Ishikawa (cell line): ENCODE data around the gene MED20.

ENCODE experiments used
- CEBPB ChIP-seq: IDR thresholded peaks from 2 replicates; pipeline ENCODE4 v1.6.1; 2012
- CREB1 ChIP-seq: IDR thresholded peaks from 2 replicates; pipeline ENCODE4 v1.6.1; 2012; ENCODE audit warnings: low read depth
- EGR1 ChIP-seq: IDR thresholded peaks from 2 replicates; pipeline ENCODE4 v1.6.1; 2012
- EP300 ChIP-seq: IDR thresholded peaks from 2 replicates; pipeline ENCODE4 v1.6.1; 2012; ENCODE audit warnings: borderline replicate concordance
- FOXM1 ChIP-seq: IDR thresholded peaks from 2 replicates; pipeline ENCODE4 v1.6.1; 2012; ENCODE audit warnings: low read depth, borderline replicate concordance
- NFIC ChIP-seq: IDR thresholded peaks from 2 replicates; pipeline ENCODE4 v1.6.1; 2012
- RAD21 ChIP-seq: IDR thresholded peaks from 2 replicates; pipeline ENCODE4 v1.6.1; 2012; ENCODE audit warnings: low read depth
- TAF1 ChIP-seq: IDR thresholded peaks from 2 replicates; pipeline ENCODE4 v1.6.1; 2012; ENCODE audit warnings: low read depth, mild to moderate bottlenecking
- TCF12 ChIP-seq: IDR thresholded peaks from 2 replicates; pipeline ENCODE4 v1.6.1; 2012; ENCODE audit warnings: low read depth
- TEAD4 ChIP-seq: IDR thresholded peaks from 2 replicates; pipeline ENCODE4 v1.6.1; 2012
- YY1 ChIP-seq: IDR thresholded peaks from 2 replicates; pipeline ENCODE4 v1.6.1; 2012; ENCODE audit warnings: low read depth
- ZBTB7A ChIP-seq: IDR thresholded peaks from 2 replicates; pipeline ENCODE4 v1.6.1; 2012; ENCODE audit warnings: low read depth
- TF ChIP-seq, protein P1 (sequence below): IDR thresholded peaks from 2 replicates; pipeline ENCODE4 v1.6.1; 2012
- TF ChIP-seq, protein P2 (sequence below): IDR thresholded peaks from 2 replicates; pipeline ENCODE4 v1.6.1; 2012; ENCODE audit warnings: low read depth, mild to moderate bottlenecking
- TF ChIP-seq, protein P3 (sequence below): IDR thresholded peaks from 2 replicates; pipeline ENCODE4 v1.6.1; 2012

MED20 gene

DNA sequence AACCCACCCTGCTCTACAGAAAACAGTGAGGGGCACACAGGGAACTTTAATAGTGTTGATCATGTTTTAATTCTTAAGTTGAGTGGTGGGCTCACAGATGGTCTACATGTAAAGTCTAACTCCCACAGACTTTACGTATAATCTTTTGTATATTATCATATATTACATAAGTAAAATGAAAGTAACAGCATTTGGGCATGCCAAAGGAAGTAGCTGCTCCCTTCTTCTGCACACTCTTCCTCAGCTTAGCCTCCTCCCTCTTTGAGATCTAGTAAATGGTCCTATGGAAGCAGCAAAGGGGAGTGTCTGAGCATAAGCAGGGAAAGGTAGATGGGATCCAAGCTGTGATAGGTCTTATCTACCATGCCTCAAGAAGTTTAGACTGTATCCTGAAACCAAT is 11.2 kb downstream of the MED20 start:
- TF ChIP-seq ZBTB7A, result no peak

DNA sequence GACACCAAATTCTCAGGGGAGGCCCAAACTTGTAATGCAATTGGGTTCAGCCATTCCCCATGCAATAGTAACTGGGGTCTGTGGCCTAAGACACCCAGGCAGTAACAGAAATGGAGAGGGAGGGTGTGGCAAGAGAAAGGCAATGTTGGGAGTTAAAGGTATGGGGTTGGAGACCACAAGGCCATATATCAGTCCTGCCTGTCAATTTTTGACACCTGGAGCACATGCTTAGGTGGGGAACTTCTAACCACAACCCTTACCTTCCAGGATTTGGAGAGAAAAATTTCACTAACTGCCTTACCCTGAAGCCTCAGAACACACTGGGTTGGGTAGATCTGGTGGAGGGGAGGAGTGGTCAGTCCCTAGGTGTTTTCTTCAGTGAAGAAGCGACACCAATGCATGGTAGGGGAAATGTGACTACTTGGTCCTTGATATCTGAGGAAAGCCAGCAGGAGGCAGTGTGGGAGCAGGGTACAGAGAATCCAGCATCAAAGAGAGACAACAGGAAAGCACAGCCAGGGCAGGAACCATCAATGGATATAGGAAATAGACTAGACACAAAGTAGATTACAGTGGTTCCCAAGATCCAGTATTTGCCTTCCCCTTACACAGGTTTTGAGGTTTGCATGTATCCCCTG is 18.9 kb downstream of the MED20 start:
- TF ChIP-seq ZBTB7A, result no peak
- TF ChIP-seq, protein P1, sequence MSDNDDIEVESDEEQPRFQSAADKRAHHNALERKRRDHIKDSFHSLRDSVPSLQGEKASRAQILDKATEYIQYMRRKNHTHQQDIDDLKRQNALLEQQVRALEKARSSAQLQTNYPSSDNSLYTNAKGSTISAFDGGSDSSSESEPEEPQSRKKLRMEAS, result no peak
- TF ChIP-seq, protein P2, sequence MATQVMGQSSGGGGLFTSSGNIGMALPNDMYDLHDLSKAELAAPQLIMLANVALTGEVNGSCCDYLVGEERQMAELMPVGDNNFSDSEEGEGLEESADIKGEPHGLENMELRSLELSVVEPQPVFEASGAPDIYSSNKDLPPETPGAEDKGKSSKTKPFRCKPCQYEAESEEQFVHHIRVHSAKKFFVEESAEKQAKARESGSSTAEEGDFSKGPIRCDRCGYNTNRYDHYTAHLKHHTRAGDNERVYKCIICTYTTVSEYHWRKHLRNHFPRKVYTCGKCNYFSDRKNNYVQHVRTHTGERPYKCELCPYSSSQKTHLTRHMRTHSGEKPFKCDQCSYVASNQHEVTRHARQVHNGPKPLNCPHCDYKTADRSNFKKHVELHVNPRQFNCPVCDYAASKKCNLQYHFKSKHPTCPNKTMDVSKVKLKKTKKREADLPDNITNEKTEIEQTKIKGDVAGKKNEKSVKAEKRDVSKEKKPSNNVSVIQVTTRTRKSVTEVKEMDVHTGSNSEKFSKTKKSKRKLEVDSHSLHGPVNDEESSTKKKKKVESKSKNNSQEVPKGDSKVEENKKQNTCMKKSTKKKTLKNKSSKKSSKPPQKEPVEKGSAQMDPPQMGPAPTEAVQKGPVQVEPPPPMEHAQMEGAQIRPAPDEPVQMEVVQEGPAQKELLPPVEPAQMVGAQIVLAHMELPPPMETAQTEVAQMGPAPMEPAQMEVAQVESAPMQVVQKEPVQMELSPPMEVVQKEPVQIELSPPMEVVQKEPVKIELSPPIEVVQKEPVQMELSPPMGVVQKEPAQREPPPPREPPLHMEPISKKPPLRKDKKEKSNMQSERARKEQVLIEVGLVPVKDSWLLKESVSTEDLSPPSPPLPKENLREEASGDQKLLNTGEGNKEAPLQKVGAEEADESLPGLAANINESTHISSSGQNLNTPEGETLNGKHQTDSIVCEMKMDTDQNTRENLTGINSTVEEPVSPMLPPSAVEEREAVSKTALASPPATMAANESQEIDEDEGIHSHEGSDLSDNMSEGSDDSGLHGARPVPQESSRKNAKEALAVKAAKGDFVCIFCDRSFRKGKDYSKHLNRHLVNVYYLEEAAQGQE, result no peak
- TF ChIP-seq RAD21, result peak; percentile 55

DNA sequence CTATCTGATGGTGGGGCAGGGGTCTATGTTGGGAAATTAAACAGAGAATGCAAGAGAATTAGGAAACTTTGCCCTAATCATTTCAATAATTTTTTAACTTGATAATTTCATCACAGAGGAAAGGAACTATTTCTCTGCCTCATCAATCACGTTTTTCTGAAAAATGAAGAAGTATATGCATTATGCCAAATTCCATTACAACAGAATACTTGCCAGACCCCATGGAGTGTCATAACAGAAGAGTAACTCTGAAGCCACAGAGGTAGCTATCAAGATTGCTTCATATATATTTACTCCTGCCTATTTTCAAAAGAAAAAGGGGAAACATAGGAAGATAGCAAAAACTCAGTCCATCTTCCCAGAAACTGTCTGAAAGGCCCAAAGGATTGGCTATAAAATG is 20.1 kb downstream of the MED20 start:
- no peak for TF ChIP-seq EP300
- TF ChIP-seq EGR1, result no peak
- TF ChIP-seq ZBTB7A, result no peak
- TF ChIP-seq CREB1, result no peak
- no peak for TF ChIP-seq TCF12
- no peak for TF ChIP-seq TEAD4
- no peak for TF ChIP-seq CEBPB
- TF ChIP-seq YY1, result no peak
- no peak for TF ChIP-seq RAD21
- TF ChIP-seq TAF1, result no peak
- TF ChIP-seq, protein P3, sequence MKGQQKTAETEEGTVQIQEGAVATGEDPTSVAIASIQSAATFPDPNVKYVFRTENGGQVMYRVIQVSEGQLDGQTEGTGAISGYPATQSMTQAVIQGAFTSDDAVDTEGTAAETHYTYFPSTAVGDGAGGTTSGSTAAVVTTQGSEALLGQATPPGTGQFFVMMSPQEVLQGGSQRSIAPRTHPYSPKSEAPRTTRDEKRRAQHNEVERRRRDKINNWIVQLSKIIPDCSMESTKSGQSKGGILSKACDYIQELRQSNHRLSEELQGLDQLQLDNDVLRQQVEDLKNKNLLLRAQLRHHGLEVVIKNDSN, result no peak
- no peak for TF ChIP-seq FOXM1
- TF ChIP-seq, protein P2, result no peak
- TF ChIP-seq, protein P1, result no peak
- no peak for TF ChIP-seq NFIC

DNA sequence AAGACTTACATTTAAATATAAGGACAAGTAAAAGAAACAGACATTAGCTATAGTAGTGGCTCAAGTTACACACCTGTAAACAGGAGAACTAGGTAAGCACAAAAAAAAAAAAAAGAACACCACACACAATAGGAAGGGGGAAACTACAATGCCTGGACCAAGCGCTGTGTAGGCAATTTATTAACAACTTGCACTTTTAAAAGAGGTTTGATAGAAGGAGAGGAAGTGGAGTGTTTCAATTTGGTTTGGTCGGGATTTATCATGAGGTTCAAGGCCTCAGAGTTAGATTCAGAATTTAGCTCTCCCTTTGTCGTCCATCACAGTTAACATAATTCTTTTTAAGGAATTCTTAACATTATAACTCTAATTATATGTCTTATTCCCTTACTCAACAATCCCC is 24.7 kb downstream of the MED20 start:
- TF ChIP-seq RAD21 (no peak), TAF1 (no peak), ZBTB7A (no peak), TEAD4 (no peak), TCF12 (no peak), CEBPB (no peak), YY1 (no peak), CREB1 (no peak), EGR1 (no peak), NFIC (no peak), EP300 (no peak), FOXM1 (no peak)
- TF ChIP-seq, protein P3, result no peak
- TF ChIP-seq, protein P2, result no peak
- TF ChIP-seq, protein P1, result no peak
